Stimulated activated CD8-positive, alpha-beta memory T cell treated with anti-CD3 and anti-CD28 coated beads, Interleukin-2, amount 100 ng/mL, for 48 hours (primary cell): Measurements from ENCODE around the gene AFTPH.

ENCODE experiments used
- DNase-seq, 2 donors: peaks; one replicate each; pipeline ENCODE4 v3.0.0-alpha.2; 2020; ENCODE audit warnings: low read depth in 2 of 2

AFTPH gene

DNA sequence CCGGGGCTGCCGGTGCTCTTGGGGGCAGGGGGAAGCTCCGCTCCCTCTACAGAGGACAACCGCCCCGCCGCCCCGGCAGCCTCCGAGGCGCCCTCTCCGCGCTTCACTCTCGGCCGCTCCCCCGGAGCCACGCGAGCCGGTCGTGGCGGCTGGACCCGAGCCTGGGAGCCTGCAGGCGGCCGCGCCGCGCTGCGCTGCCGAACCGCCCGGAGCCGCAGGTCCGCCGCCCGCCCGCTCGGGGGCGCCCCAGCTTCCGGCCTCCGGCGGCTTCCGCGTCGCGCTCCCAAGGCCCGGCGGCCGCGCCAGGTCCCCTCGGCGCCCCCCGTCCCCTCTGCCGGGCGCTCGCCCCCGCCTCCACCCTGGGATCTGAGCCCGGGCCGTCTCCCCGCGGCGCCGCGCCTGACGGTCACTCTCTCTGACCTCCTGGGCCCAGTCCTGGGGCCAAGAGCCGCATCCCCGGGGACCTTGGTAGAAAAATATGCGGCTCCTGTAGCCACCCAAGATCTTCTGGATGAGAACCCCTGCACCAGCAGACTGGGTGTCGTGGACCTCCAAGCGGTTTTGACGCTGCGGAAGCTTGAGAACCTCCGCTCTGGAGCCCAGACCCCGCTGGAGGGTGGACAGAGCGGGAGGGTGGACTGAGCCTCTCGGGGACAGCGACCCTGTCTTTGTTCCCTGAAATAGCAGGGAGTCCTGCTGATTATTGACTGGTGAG is 85.3 kb downstream of the AFTPH start:
- DNase-seq = peak; percentile 39 to 61

DNA sequence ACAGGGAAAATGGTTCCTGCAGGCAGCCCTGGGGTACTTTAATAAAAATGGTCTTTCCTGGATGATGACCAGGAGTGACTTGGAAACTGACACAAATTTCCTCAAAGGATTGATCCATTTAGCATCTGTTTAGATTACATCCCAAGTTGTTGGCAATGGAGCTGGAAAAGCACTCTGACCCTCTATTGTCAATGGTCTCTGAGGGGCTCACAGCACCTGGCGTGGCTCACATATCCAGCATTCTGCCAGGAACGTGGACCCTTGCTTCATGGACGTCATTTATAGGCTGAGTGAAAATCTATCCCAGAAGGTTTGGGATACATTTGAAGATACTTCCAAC is 85.8 kb downstream of the AFTPH start:
- DNase-seq = no peak

DNA sequence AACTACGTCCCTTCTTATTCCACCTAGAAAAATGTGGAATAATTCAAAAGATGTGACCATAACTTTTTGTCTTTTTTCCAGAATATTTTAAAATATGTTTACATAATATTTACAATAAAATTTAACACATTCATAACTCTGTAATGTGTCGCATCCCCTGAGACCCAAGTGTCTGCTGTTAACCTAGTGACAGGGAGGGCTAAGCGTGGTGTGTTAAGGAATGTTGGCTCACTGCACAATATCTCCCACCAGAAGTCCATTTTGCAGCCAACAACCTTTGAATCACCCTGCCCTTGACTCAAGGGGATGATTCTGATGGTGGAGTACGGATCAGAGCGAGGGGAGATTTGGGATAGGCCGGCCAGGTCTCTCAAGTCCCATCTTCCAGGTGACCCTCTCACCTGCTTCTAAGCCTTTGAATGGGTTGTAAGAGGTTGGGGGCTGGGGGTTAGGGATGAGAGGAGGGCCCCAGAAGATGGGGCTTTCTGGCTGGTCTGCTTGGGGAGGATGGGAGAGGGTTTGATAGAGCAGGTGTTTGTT is 86.3 kb downstream of the AFTPH start:
- DNase-seq = no peak

DNA sequence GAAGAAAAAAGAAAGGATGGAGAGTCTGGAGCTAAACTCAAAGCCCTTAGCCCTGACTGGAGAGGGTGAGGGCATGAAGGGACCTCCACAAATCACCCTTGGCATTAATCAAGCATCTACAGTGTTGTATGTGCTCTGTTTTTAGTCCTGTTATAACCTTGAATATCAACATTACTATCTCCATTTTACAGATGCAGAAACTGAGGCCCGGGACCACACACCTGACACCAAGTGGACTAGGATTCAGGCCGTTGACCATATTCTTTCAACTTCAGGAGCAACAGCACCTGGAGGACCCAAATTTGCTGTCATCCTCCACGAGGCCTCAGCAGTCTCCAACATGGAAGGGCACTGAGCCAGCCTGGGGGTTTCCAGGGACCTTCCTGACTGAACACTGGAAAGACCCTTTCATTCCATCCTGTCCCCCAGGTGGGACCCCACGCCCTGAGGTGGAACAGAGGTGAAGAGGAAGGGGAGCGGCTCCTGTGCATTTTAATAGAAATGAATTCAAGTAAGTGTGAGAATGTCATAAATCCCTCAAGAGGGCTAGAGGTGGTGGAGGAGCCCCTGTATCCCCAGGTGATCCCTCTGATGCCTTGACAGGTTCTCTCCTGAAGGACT is 88.6 kb downstream of the AFTPH start:
- DNase-seq = no peak

DNA sequence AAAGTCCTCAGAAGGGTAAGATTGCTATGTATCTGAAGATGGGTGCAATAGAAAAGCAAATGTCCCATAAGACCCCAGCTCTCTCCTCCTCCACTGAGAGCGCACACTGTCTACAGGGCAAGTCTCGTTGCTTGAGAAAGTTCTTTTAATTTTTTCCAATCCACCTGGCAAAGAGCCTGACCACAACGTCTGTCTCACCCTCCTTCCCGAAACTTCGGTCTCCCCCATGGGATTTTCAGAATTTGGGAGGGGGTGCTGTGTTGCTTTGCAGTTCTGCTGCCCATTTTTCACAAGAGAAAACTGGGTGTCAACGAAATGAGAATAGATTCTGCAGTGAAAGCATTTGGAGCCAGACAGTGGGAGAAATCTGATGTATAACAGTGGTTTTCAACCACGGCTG is 89.1 kb downstream of the AFTPH start:
- DNase-seq = no peak

DNA sequence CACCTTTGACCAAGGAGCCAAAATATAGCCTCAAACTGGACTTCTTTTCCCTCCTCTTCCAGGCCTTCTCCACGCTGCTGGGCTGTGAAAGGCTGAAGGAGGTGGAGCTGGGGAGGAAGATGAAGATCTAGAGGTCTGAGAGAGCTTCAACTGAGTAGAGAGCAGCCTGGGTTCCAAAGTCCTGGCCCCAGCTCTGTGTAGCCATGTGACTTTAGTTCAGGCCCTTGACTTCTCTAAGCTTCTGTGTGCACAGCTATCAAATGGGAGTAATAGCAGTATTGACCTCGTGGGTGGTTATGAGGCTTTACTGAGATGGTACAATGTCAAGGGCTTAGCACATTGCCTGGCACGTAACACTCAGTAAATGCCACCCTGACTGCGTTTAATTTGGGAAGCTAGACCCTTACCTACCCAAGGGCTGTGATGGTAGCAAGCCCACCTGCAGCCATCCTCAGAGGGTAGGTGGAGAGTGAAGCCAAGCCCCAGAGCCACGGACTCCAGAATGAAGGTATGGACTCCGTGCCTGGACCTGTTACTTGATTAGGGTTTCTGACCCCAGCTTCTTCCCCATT is 91.2 kb downstream of the AFTPH start:
- no peak for DNase-seq

DNA sequence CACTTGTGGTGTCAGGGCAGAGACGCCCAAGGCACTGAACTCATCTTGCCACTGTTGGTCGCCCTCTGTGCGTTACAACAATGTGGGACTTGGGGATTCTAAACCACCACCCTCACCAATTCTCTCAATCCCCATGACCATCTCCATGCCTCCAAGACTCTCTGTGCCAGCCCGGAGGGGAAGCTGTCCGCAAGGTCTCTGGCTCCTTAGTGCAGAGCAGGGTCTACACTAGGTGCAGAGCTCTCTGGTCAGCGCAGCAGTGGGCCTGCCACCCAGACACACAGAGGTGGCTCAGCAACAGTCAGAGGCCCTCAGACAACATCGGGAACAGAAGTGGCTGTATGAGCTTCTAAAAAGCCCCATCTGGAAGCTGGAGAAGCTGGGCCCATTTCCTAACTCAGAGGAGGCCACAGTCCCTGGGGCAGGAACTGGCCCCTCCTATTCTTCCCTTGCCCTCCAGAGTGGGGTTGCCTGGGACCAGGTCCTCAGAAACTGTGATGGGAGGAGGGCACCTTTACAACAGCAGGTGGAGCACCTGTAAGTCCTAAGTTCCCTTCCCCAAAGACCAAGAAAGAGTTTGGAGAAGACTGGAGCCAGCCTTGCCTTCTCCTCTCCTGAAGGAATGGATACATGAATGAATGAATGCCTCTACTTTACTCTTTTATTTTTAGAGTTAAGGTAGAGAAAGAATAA is 91.9 kb downstream of the AFTPH start:
- DNase-seq = no peak

DNA sequence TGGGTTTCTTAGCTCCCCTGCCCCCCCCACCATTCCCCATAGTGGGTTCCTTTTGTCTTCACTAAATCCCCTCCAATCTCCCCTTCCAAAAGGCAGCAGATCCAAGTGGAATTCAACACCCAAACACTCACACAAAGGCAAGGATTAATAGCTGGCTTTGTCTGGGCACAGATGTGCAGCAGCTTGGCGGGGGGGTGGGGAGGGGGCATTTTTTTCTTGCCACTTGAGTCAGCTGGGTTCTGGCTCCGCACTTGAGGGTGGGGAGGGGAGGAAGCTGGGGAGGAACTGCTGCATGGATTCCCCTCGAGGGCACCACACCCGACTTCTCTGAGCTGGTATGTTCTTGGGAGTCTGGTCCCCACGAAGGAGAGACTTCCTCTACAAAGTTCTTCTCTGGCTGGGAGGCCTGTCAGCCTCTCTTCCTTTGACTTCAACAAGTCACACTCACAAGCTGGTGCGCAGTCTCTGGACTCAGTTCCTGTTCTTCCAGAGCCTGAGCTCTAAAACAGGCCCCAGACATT is 93.6 kb downstream of the AFTPH start:
- DNase-seq = no peak

DNA sequence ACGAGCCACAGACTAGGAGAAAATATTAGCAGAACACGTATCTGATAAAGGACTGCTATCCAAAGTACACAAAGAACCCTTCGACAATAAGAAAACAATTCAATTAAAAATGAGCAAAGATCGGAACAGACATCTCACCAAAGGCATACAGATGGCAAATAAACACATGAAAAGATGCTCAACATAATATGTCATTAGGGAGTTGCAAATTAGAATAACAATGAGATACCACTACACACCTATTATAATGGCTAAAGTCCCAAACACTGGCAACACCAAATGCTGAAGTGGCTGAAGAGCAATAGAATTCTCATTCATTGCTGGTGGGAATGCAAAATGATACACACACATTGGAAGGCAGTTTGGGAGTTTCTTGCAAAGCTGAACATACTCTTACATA is 96.5 kb downstream of the AFTPH start:
- no peak for DNase-seq

DNA sequence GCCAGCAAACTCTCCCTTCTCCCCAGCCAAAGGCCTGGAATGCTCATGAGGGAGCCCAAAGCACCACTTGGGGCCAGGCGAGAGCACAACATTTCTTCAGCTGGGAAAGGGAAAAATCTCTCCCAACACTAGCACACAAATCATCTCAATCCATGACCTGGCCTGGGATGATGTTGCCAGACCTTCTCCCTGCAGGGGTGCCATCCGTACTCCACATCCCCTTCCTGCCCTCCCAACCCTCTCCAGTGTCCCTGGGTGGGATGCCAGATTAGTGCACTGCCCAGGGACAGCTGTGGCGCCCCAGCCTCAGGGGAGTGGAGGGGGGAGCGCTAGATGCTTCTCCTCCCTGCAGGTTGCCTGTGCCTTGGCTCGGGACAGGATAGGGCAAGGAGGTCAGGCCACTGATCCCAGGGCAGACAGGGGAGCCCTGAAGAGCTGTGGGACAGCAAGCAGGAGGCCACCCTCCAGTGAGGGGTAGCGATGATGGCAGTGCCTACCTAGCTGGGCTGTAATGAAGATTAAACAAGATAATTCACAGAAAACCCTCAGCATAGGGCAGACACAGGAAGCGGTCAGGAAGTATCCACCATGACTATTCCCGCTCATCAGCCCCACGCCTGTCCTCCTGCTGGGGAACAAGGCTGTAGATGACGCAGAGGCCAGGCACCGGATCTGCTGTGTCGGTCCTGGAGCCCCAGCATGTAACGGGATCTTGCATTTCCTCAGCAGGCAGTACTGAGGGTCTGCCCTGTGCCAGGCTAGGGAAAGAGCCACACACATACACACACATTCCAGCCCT is 98.5 kb downstream of the AFTPH start:
- no peak for DNase-seq

DNA sequence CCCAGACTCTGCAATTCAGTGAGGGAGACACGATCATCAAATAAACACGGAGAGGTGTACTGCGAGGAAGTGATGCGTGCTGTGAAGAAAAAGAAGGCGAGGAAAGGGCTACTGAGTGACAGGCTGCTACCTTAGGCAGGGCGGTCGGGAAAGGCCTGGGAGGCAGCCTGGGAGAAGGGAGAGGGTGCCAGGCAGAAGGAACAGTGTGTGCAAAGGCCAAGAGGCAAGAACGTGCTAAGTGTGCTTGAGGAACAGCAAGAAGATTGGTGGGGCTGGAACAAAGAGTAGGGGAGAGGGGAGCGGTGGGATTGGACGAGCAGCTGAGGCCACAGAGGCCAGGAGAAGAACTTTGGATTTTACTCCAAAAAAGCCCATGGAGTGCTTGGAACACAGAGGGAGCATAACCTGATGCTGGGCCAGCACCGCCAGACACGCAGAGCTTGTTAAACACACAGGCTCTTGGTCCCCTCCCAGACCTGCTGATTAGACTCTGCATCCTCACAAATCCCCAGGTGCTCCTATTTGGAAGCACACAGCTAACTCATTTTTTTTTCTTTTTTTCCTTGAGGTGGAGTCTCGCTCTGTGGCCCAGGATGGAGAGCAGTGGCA is 99.2 kb downstream of the AFTPH start:
- no peak for DNase-seq

DNA sequence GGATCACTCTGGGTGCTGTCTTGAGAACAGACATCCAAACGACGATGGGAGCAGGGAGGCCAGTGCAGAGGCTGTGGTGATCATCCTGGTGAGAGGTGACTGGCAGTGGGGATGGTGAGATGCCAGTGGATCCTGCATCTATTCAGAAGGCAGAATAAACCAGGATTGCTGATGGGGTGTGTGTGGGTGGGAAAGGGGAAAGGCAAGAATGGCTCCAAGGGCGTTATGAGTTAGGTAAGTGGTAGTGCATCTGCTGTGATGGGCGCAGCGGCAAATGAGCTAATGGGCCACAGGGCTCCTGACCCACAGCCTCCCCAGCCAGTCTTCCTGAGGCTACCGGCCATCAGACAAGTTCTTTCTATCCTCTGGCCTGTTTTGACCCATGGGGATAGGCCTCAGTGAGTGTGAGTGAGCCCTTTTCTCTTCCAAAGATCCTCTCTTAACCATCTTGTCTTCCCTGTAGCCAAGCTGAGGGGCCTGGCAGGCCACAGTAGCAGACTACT is 100.0 kb downstream of the AFTPH start:
- no peak for DNase-seq

DNA sequence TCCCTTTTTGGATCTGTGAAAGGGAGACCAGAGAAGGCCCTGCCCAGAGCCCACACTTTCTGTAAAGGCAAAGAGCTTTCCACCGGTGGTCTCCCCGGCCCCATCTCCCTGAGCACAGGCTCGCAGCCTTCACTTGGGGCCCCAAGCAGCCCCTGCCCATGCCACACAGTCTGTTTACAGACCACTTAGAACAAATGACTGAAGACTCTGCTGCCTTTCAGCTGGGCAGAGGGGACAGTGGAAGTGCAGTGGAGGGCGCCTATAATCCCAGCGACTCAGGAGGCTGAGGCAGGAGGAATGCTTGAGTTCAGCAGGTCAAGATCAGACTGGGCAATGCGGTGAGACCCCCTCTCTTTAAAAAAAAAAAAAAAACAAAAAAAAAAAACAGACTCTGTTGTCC is 100.7 kb downstream of the AFTPH start:
- DNase-seq = no peak

DNA sequence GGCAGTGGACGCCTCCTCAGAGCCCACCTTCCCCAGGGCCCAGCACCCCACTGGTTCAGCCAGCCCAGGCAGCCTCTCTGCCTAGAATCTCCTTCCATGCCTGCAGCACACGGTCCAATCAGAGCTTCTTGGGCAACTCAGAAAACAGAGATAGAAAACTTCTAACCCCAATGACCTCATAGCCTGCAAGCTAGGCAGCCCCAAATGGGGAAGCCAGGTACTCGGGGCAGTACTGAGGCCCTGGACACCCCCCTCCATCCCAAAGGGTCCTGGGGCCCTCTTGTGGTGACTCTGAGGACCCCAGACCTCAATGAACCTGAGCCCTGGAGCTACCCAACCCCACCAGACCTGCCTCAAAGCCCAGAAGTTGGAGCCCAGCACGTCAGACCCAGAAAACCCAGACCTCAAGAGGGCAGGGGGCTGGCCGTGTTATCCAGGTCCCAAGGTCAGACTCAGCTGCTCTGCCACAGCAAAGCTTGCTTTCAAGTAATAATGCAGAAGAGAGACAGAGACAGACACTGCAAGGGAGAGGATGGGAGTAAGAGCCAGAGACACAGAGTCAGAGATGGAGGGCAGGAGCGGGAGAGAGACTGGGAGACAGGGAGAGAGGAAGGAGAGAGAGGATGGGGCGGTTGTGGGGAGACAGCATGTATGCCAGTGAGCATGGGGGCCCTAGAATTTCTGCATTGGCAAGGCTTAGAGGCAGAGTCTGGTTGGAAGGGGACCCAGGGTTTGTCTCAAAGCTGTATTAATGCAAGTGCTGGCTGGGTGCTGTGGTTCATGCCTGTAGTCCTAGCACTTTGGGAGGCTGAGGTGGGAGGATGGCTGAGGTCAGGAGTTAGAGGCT is 101.4 kb downstream of the AFTPH start:
- DNase-seq = no peak

DNA sequence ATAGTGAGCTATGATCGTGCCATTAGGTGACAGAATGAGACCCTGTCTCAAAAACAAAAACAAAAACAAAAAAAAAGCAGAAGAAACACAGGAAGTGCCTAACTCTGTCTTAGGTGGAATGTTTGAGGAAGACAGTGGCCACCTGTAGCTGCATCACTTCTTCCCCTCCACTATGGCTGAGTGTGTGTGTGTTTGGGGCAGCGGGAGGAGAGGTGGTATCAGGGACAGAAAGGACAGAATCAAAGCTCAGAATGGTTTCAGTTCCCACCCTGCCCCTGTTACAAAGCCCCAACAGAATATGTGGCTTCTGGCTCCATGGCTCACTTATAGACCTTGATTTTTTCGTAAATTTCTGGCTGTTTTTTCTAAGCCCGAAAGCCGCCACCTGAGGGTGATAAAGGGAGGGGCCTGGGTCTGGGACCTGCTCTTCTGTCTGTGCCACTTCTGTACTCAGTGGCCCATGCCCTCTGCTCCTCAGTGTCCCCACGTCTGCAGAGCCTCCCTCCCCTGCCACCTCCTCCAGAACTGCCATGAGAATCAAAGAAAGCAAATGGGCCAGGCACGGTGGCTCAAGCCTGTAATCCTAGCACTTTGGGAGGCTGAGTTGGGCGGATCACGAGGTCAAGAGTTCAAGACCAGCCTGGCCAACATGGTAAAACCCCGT is 102.2 kb downstream of the AFTPH start:
- DNase-seq = no peak

DNA sequence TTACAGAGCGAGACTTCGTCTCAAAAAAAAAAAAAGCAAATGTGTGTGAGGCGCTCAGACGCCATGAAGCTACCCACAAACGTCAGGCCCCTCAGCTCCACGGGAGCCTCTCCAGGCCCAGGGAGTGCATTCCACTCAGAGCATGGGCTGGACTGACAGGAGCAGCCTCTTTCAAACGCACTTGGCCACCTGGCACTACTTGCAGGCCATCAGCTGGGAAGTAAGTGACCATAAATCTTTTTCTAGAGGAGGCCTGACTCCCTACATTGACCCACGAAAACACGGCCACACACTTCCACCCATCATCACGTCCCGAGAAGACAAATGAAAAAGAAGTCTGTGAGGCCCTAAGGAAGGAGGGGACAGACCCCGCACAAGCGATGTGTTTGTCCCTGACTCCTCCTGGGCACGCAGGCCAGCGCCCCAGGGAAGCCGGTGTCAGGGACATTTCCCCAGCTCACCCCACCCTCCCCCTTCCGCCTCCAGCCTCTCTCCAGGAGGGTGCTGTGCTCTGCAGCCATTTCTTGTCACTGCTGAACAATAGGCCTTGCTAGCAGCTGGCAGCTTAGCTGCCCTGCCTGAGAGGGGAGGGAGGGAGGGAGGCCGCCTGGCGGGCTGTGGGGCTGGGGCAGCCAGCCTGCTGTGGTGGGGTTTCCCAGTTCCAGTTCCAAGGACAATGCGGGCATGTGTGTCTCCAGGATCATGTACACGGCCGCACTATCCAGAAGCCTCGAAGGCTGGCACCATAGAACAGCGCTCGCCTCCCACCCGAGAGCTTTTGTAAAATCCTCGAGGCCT is 103.0 kb downstream of the AFTPH start:
- DNase-seq = no peak

DNA sequence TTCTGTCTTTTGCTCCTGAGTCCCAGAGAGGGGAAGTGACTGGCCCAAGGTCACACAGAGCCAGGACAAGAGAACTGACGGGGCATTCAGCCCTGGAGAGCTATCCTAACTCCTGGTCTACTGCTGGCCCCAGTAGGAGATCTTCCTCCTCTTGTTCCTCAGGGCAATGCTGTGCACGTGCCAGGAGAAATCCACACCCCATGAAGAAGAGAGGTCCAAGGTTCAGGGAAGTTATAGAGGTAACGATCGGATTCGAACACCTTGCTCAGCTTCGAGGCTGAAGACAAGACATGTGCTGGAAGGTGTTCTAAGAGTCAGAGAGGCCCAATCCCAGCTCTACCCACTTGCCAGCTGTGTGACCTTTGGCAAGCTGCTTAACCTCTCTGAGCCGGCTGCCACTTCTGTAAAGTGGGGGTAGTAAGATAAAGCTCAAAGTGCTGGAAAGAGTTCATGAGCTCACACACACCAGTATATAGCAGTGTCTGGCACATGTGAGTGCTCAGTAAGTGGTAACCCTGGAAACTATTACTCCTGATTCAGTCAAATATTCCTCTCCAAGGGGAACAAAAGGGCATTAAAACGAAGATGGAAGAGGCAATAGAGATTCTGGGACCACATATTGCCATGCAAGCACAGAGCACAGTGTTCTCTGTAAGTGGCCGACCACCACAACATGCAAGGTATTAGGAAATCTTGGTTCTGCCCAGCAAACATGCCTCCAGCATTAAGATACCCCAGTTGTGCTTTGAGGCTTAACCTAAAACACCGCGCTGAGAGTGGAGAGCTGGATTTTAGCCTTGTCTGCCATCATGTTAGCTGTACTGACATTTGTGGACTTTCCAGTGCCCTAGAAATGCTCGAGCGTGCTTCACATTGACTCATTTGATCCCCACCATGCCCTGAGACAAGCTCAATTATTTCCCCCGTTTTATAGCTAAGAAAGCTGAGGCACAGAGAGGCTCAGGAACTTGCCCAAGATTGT is 104.0 kb downstream of the AFTPH start:
- DNase-seq = no peak
